Measurements from ENCODE around the gene SOX13. TPM values are rescaled to one million over a fixed set of nuclear protein-coding genes. Genes with fewer than 3 reads are reported as not detected.
A peak's percentile ranks its signal among the peaks of the same experiment; 100 is the strongest.

The SOX13 gene
- total and polyA plus RNA-seq, 12 donors: 7.3 to 18.6 (median 12.1) TPM

GRCh38 chr1:204075890-204076846 lies 3.3 kb downstream of the SOX13 start:
- peak overlapping the region in 7 of 10 donors; percentile 14 to 95 (median 85) for H3K27ac ChIP-seq
- peaks cover 5 to 70% (median 63%) of the 10 kb centered on the region in 9 donors for H3K4me1 ChIP-seq
- 70 to 72% methylated on average over 4 of the region's 4 CpGs for WGBS, 2 donors
- no peak for ATAC-seq
- no peaks in the 10 kb centered on the region for H3K36me3 ChIP-seq
- TF ChIP-seq CTCF (IDR thresholded peaks at IDR 0.05): no peak
- H3K9me3 ChIP-seq: no peaks in the 10 kb centered on the region
- peak overlapping the region in 7 of 10 donors; percentile 60 to 90 (median 86) for H3K4me3 ChIP-seq
- intact Hi-C loops (cut with DNase I): loop anchor here in 7 of 10 donors (2.0 to 10.0 kb wide), 7 partner anchors 19 to 215 kb away; partner anchors contain the start of gene SNRPE (in 1 of the 7)
- no peak for DNase-seq
- peaks cover 0 to 54% (median 0%) of the 10 kb centered on the region in 7 donors for H3K27me3 ChIP-seq

- intact Hi-C loops (cut with DNase I): loop anchor here in 6 of 10 donors (5.0 to 10.0 kb wide), 4 partner anchors 35 to 210 kb away; no protein-coding TSS in a partner anchor
- H3K4me3 ChIP-seq: peak overlapping the region in 3 of 10 donors; percentile 78 to 88 (median 80)
- no peak for TF ChIP-seq CTCF (IDR thresholded peaks at IDR 0.05)
- ATAC-seq (no peak), DNase-seq (no peak)
- WGBS, 2 donors: 93 to 94% methylated on average over 1 of the region's 1 CpG
- no peaks in the 10 kb centered on the region for H3K36me3 ChIP-seq
- H3K27me3 ChIP-seq: peaks cover 0 to 47% (median 0%) of the 10 kb centered on the region in 7 donors
- H3K4me1 ChIP-seq: peaks cover 9 to 77% (median 64%) of the 10 kb centered on the region in 9 donors
- H3K27ac ChIP-seq: peak overlapping the region in 3 of 10 donors; percentile 7 to 93 (median 8)
- no peaks in the 10 kb centered on the region for H3K9me3 ChIP-seq
These were observed 4.0 kb downstream of the SOX13 start for GRCh38 chr1:204076891-204077290.

- ATAC-seq: no peak
- H3K4me1 ChIP-seq: peaks cover 9 to 84% (median 59%) of the 10 kb centered on the region in 9 donors
- H3K4me3 ChIP-seq: peak overlapping the region in 1 of 10 donors; percentile 13
- H3K27ac ChIP-seq: peak overlapping the region in 9 of 10 donors; percentile 5 to 74 (median 32)
- DNase-seq: no peak
- H3K27me3 ChIP-seq: peaks cover 0 to 35% (median 0%) of the 10 kb centered on the region in 7 donors
- H3K9me3 ChIP-seq: no peaks in the 10 kb centered on the region
- 56% methylated on average over 17 of the region's 17 CpGs for WGBS, 2 donors
- no peaks in the 10 kb centered on the region for H3K36me3 ChIP-seq
- intact Hi-C loops (cut with DNase I): loop anchor here in 6 of 10 donors (5.0 to 10.0 kb wide), 4 partner anchors 36 to 211 kb away; no protein-coding TSS in a partner anchor
- no peak for TF ChIP-seq CTCF (IDR thresholded peaks at IDR 0.05)
These were observed 5.2 kb downstream of the SOX13 start for GRCh38 chr1:204077979-204078696.

- DNase-seq (no peak), ATAC-seq (peak in 1 of 8 donors; percentile 2)
- 77 to 82% methylated on average over 3 of the region's 3 CpGs for WGBS, 2 donors
- Histone ChIP-seq H3K4me1 (peaks cover 15 to 98% (median 67%) of the 10 kb centered on the region in 9 donors), H3K27ac (peak overlapping the region in 8 of 10 donors; percentile 36 to 74 (median 50)), H3K9me3 (no peaks in the 10 kb centered on the region), H3K36me3 (peaks cover 0 to 5% (median 0%) of the 10 kb centered on the region in 9 donors), H3K27me3 (peaks cover 0 to 20% (median 0%) of the 10 kb centered on the region in 7 donors), H3K4me3 (peak overlapping the region in 2 of 10 donors; percentile 12 to 13)
- intact Hi-C loops (cut with DNase I): loop anchor here in 6 of 10 donors (5.0 to 10.0 kb wide), 4 partner anchors 37 to 212 kb away; no protein-coding TSS in a partner anchor
- no peak for TF ChIP-seq CTCF (IDR thresholded peaks at IDR 0.05)
These were observed 6.7 kb downstream of the SOX13 start for GRCh38 chr1:204079608-204079999.
